ENCODE results near the gene CCDC121.

Gene CCDC121, protein sequence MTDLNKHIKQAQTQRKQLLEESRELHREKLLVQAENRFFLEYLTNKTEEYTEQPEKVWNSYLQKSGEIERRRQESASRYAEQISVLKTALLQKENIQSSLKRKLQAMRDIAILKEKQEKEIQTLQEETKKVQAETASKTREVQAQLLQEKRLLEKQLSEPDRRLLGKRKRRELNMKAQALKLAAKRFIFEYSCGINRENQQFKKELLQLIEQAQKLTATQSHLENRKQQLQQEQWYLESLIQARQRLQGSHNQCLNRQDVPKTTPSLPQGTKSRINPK

DNA sequence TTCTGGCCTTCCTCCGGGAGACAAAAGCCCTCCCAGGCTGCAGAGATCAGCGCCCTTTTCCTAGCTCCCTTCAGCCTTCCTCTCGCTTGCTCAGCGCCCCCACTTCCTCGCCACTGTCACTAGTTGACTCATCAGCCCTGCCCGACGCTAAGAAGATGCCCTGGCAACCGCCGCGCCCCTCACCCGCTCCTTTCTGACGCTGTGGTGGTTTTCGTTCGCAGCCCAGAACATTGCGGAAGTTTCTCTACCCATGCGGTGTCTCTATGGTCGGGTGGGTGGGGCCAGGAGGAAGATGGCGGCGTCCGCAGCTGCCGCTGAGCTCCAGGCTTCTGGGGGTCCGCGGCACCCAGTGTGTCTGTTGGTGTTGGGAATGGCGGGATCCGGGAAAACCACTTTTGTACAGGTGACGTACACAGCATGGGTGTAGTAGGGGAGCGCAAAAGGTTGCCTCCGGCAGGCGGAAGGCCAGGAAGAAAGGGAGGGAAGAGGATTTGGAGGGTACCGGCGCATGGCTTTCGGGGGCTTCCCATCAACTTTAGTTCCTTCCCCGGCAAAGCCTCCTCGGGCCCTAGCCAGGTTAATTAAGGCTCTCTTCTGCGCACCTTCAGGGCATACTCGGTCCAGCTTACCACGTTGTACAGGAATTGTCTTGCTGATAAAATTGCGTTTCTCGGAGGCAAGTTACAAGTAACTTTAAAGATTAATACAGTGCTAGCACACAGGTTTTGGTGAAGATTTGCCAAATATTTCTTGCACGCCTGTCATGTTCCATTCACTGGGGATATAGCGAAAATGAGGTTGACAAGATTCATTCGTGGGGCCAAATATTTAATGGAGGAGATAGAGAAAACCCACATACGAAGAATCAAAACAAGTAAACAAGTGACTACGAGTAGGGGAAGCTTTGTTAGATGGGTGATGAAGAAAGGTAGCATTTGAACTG is at the start of gene CCDC121, which contains the start of gene GPN1:
CCDC121 (minus strand) TSS at position 246 of the 943 bp plus-strand sequence. CDS start 1,213 bp downstream, outside the sequence.
GPN1 (plus strand) TSS at position 284 of the 943 bp plus-strand sequence; CDS start at position 293, 9 bp downstream.
- DNase-seq (ENCODE audit: low read depth in 3 of 3) = peak; percentile 83 to 91 (median 91)

DNA sequence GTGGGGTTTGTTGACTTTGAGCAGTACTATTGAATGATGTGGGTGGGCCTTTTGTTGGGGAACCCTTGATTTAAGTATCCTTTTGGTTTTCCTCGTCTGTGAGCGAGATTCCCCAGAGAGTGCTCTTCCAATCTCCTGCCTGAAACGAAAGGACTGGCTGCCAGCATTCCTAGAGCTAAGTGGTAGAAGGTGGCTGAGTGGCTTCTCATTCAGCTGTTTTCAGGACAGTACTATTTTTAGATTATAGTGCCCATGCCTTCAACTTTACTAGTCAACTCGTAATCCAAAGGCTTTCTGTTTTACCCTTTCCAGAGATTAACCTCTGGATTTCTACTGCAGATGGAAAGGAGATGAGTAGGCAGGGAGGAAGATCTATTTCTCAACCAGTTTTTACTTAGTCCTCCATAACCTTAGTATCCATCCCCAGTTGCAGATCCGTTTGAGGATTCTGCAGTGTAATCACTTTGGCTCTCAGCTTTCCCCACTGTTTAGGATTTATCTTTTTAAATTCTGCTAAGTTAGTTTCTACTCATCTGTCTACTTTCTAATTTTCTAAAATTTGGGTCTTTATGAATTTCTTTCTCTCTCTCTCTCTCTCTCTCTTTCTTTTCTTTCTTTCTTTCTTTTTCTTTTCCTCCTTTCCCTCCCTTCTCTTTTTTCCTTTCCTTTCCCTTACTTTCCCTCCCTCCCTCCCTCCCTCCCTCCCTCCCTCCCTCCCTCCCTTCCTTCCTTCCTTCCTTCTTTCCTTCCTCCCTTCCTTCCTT is 44.1 kb upstream of the CCDC121 start:
- no peak for DNase-seq (ENCODE audit: low read depth in 3 of 3)

DNA sequence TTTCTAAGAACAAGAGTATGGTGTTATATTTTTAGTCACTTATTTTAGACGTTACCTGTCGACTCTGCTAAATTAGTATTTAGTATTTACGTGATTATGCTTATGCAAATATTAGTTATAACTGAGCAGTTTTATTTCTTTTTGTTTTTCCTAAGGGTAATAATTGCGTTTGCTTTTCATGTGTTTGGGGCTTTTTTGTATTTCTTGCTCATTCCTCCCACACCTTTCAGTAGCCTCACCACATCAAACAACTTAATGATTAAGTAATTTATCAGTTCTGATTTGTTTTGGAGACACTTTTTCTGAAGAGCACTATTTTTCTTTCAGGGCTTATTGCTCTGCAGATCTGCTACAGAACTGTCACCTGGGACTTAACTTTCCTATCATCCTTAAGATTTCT is 42.4 kb upstream of the CCDC121 start:
- DNase-seq (ENCODE audit: low read depth in 3 of 3) = no peak

DNA sequence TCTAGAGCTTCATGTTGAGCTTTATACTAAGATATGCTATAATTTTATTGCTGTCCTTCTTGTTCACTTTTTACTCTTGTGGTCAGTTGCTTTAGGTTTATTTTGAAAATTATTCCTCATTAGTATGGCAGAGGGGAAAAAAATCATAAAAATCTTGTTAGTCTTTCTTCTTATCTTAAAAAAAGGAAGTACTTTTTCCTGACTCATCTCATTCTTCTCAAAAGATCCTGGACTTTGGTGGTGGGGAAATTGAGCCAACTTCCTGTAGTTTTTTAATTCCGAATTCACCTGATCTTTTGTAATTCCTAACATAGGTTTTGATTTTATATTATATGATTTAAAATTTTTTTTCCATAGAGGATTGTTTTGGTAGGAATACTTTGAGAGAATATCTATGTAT is 38.6 kb upstream of the CCDC121 start:
- DNase-seq (ENCODE audit: low read depth in 3 of 3) = no peak

DNA sequence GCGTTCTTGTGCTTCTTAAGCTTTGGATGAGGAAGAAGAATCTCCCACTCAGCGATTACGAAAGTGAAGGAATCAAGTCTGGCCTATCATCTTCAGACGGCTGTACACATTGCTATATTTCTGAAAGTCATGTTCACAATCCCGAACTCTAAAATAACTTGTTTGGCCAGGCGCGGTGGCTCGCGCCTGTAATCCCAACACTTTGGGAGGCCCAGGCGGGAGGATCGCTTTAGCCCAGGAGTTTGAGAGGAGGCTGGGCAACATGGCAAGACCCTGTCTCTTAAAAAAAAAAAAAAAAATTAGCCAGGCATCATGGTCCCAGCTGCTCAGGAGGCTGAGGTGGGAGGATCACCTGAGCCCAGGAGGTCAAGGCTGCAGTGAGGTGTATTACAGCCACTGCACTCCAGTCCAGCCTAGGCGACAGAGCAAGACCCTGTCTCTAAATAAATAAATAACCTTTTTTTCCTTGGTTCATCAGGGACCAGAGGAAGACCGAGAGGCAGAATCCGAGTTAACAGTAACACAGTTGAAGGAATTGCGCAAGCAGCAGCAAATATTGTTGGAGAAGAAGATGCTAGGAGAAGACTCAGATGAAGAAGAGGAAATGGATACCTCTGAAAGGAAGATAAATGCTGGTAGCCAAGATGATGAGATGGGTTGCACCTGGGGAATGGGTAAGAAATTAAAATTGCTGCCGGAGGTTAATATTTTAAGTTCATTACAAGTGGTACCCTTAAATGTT is 36.0 kb upstream of the CCDC121 start:
- DNase-seq (ENCODE audit: low read depth in 3 of 3) = no peak

- DNase-seq (ENCODE audit: low read depth in 3 of 3) = no peak
These were observed 35.4 kb upstream of the CCDC121 start for GRCh38 chr2:27664154-27664574.

DNA sequence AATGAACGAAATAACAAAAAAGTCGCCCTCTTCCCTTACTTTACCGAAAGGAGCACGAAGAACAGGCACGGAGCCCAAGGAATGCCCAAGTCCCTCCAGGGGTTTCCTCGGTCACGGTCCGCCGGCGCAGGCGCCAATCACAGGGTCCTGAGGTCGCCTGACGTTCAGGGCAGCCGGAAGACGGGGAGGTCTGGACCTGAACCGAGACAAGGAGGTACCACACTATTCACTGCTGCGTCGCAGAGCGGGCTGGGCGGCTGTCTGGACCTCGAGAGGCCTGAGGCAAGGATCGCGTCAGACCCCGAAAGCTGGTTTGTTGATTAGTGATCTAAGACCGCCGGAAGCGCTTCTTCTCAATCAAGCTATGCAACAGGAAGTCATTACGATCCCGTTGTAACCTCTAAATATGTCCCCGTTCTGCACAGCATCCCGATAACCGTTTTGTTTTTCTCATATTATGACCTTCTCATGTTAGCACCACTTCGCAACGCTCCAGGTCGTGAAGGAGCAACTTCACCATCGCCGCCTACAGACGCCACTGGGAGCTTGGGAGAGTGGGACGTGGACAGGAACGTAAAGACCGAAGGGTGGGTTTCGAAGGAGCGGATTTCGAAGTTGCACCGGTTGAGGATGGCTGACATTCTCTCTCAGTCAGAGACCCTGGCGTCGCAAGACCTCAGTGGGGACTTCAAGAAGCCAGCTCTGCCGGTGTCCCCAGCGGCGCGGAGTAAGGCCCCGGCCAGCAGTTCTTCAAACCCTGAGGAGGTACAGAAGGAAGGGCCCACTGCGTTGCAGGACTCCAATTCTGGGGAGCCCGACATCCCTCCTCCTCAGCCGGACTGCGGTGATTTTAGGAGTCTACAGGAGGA is 34.7 kb upstream of the CCDC121 start, which contains the start of the genes SLC4A1AP and SUPT7L:
SLC4A1AP (plus strand) TSS at position 605 of the 869 bp plus-strand sequence; CDS start at position 631, 26 bp downstream.
SUPT7L (minus strand) TSS at position 330 of the 869 bp plus-strand sequence. CDS start 1,422 bp downstream, outside the sequence.
- peak; percentile 54 to 64 (median 54) for DNase-seq (ENCODE audit: low read depth in 3 of 3)

GRCh38 chr2:27661371-27661770 is 32.6 kb upstream of the CCDC121 start:
- DNase-seq (ENCODE audit: low read depth in 3 of 3) = no peak

DNA sequence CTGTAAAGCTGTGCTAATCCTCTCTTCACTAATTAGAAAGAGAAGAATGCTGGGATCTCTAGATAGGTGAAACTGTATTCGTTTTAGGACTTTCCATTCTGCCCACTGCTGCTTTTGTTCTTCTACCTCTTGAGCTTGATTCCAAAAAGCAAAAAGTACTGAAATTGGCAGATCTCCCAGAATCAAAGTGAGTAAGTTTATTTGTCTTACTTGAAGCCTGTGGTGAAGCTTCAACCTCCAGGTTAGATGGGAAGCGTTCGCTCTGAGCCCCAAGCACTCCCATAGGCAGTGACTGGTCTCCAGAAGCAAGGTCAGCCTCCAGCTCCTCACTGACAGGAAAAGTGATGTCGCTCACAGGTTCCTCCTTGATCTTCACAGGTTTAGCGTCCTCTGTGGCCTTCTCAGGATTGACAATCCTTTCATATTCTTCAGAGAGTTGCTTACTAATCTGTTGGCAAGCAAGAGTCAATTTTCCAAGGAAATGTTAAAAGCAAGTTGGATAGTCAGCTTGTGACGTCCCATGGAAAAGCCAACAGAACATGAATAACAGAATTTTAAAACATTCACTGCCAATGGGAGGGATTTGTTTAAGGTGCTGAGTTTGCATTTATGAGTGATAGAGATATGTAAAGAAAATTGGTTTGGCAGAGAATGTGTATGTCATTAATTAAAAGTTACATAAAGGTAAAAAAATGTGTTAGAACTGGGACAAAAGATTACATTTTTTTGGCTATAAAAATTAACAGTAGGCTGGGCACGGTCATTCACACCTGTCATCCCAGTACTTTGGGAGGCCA is 26.5 kb upstream of the CCDC121 start:
- DNase-seq (ENCODE audit: low read depth in 3 of 3) = no peak

DNA sequence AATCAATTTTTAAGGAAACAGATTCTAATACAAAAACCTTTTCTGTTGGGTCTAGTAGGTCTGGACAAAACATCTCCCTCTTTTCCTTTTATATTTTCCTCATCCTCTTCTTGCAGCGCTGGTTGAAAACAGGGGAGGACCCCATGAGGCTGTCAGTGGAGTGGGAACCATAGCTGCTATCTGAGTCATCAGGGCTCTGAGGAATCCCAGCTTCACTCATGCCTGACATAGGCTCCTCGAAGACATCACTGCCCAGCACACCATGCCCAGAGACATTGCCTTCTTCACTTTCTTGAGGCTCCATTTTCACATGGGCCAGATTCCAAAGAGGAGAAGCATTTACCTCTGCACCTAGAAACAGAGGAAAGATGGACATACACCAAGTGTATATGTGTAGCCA is 24.6 kb upstream of the CCDC121 start:
- no peak for DNase-seq (ENCODE audit: low read depth in 3 of 3)

DNA sequence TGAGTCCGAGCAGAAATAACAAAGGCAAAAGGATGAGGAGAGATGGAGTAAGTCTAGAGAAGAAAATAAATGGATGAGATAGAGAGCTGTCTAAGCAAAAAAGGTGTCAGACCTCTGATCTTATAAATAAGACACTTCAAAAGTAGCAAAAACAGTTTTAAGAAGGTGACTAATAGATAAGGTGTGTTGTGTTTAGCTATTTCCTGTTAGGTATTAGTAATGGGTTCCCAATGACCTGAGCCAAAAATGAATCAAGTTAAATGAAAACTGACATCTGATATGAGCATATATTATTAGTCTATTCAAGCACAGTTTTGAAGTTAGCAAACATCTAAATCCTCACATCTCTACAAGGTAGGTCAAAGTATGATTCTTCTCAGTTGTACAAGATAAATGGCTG is 24.0 kb upstream of the CCDC121 start:
- DNase-seq (ENCODE audit: low read depth in 3 of 3) = no peak

- no peak for DNase-seq (ENCODE audit: low read depth in 3 of 3)
These were observed 23.5 kb upstream of the CCDC121 start for GRCh38 chr2:27652341-27652740.

- no peak for DNase-seq (ENCODE audit: low read depth in 3 of 3)
These were observed 22.2 kb upstream of the CCDC121 start for GRCh38 chr2:27651056-27651455.

DNA sequence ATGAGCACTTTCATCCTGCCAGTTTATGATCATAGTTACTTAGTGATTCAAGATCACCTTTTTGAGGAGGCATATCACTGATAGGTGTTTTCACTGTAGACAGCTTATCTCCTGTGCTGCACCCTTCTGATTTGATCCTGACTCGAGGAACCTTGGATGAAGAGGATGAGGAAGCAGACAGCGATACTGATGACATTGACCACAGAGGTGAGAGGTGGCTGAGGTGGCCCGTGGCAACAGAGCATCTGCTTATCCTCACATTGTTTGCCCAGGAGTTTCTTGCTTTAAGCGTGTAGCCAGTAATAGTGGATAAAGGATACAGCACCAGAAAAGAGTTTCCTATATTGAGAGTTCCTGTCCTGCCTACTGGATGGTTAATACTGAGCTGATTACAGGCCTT is 18.9 kb upstream of the CCDC121 start:
- no peak for DNase-seq (ENCODE audit: low read depth in 3 of 3)

DNA sequence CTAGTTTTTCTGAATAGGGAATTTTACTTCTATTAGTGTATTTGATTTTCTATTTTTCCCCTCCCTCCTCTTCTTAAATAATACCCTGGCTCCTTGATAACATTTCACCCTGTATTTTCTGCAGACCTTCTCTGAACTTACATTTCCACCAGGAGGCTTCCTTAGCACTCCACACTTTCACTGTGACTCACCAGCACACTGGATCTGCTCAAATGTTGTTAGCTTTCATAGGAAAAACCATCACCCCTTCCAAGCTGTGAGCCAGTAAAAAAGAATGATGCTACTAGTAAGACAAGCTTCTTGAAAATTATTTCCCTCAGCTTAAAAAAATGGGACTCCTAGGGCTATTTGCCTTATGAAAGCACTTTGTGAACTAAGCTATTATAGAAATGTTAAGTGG is 18.5 kb upstream of the CCDC121 start:
- DNase-seq (ENCODE audit: low read depth in 3 of 3) = no peak

DNA sequence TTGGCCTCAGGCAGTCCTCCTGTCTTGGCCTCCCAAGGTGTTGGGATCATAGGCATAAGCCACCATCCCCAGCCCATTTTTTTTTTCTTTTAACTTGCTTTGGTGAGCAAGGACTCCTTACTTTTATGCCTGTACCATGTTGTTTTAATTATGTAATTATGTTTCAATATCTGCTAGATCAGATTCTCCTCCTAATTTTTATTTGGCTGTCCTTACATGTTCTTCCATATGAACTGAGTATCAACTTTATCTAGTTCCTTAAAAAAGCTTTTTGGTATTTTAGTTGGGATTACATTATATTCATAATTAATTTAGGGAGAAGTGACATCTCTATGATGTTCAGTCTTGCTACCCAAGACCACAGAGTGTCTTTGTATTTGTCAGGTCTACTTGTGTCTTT is 16.4 kb upstream of the CCDC121 start:
- DNase-seq (ENCODE audit: low read depth in 3 of 3) = no peak

DNA sequence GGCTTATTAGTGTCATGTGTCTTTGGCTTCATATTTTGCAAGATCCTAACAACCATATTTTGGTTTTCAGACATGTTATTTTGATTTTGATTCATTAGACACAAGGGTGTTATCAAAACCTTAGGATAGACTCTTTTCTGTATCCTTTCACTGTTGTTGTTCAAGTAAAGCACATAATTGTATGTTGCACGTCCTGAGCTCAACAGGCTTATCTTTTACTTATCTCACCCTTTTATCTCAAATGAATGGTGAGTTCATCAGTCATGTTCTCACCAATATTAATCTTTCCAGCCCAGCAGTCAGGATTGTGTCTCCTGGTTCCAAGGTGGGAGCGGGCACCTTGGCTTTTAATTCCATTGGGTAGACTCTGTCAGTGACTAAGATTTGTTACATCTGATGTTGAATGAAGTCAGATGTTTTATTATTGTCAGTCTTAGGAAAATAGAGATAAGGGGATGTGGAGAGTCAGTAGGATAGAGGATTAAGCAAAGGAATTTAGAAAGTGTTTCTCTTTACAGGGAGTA is 12.0 kb upstream of the CCDC121 start:
- no peak for DNase-seq (ENCODE audit: low read depth in 3 of 3)

GRCh38 chr2:27638709-27639108 is 9.9 kb upstream of the CCDC121 start:
- no peak for DNase-seq (ENCODE audit: low read depth in 3 of 3)

Measured in stimulated activated CD4-positive, alpha-beta T cell treated with anti-CD3 and anti-CD28 coated beads, TNF-alpha, amount 100 ng/mL, for 4 hours (primary cell).